Mucosa of rectum (tissue), 2 donors: ENCODE data around the gene DDX28.

Experiments
- H3K27ac ChIP-seq, 2 donors: one replicate each; pipeline ENCODE4 v1.7.0; 2013; ENCODE audit warnings: inconsistent platforms in 2 of 2, low read depth in 2 of 2, low read length in 2 of 2
- H3K27me3 ChIP-seq, 2 donors: one replicate each; pipeline ENCODE4 v1.7.0; 2013; ENCODE audit warnings: low read length in 2 of 2; ENCODE audit not compliant: control insufficient read depth in 2 of 2, insufficient read depth in 2 of 2
- H3K36me3 ChIP-seq, 2 donors: one replicate each; pipeline ENCODE4 v1.7.0; 2013; ENCODE audit warnings: low read length in 2 of 2; ENCODE audit not compliant: control insufficient read depth in 2 of 2, insufficient read depth in 2 of 2
- H3K4me1 ChIP-seq, 2 donors: one replicate each; pipeline ENCODE4 v1.7.0; 2013; ENCODE audit warnings: low read length in 2 of 2, mild to moderate bottlenecking in 1 of 2; ENCODE audit not compliant: control insufficient read depth in 2 of 2, insufficient read depth in 2 of 2
- H3K4me3 ChIP-seq, 2 donors: one replicate each; pipeline ENCODE4 v1.7.0; 2013; ENCODE audit warnings: low read length in 2 of 2
- H3K9ac ChIP-seq, 2 donors: one replicate each; pipeline ENCODE4 v1.7.0; 2013; ENCODE audit warnings: low read length in 2 of 2, low read depth in 1 of 2, mild to moderate bottlenecking in 1 of 2
- H3K9me3 ChIP-seq, 2 donors: one replicate each; pipeline ENCODE4 v1.7.0; 2013; ENCODE audit warnings: low read length in 2 of 2; ENCODE audit not compliant: control insufficient read depth in 2 of 2
- donor health status: healthy.
- donor health status: Normal muscosa, but diverticular disease.

Gene DDX28

GRCh38 chr16:68022728-68023537 lies at the start of gene DDX28, which contains the start of gene DUS2:
TSS of gene DDX28 (minus strand) at chr16:68023232. CDS start at chr16:68023202, 30 bp downstream.
TSS of gene DUS2 (plus strand) at chr16:68023284. CDS start at chr16:68038024, 14,740 bp downstream.
- Histone ChIP-seq H3K9me3 (no peaks in the 10 kb centered on the region), H3K4me3 (peak within 1 kb of the TSS; percentile 89 to 99), H3K4me1 (peaks cover 15 to 16% of the 10 kb centered on the region in 2 donors), H3K9ac (peak within 1 kb of the TSS; percentile 87 to 96), H3K36me3 (peaks cover 2 to 15% of the 10 kb centered on the region in 2 donors), H3K27me3 (no peaks in the 10 kb centered on the region), H3K27ac (peak within 1 kb of the TSS; percentile 71 to 83)

- peaks cover 21 to 48% of the 10 kb centered on the region in 2 donors for H3K36me3 ChIP-seq
- H3K9ac ChIP-seq, result no peak overlapping the region
- no peaks in the 10 kb centered on the region for H3K27me3 ChIP-seq
- H3K27ac ChIP-seq, result no peak overlapping the region
- no peak overlapping the region for H3K4me3 ChIP-seq
- H3K4me1 ChIP-seq, result peaks cover 24 to 43% of the 10 kb centered on the region in 2 donors
- H3K9me3 ChIP-seq, result no peaks in the 10 kb centered on the region
Measured at GRCh38 chr16:68072038-68072695, 49.1 kb upstream of the DDX28 start.

GRCh38 chr16:68071518-68071901 lies 48.5 kb upstream of the DDX28 start:
- H3K27ac ChIP-seq, result no peak overlapping the region
- H3K27me3 ChIP-seq, result no peaks in the 10 kb centered on the region
- peaks cover 24 to 43% of the 10 kb centered on the region in 2 donors for H3K4me1 ChIP-seq
- peaks cover 21 to 49% of the 10 kb centered on the region in 2 donors for H3K36me3 ChIP-seq
- H3K9ac ChIP-seq, result no peak overlapping the region
- no peaks in the 10 kb centered on the region for H3K9me3 ChIP-seq
- H3K4me3 ChIP-seq, result no peak overlapping the region

GRCh38 chr16:68070806-68071517 lies 47.9 kb upstream of the DDX28 start:
- no peaks in the 10 kb centered on the region for H3K27me3 ChIP-seq
- no peaks in the 10 kb centered on the region for H3K9me3 ChIP-seq
- H3K9ac ChIP-seq, result no peak overlapping the region
- H3K36me3 ChIP-seq, result peaks cover 21 to 51% of the 10 kb centered on the region in 2 donors
- H3K4me3 ChIP-seq, result no peak overlapping the region
- peaks cover 24 to 43% of the 10 kb centered on the region in 2 donors for H3K4me1 ChIP-seq
- no peak overlapping the region for H3K27ac ChIP-seq

- peaks cover 21 to 47% of the 10 kb centered on the region in 2 donors for H3K36me3 ChIP-seq
- H3K27ac ChIP-seq, result peak overlapping the region in 1 of 2 donors; percentile 52
- peak overlapping the region in 1 of 2 donors; percentile 6 for H3K9ac ChIP-seq
- no peak overlapping the region for H3K4me3 ChIP-seq
- no peaks in the 10 kb centered on the region for H3K9me3 ChIP-seq
- peaks cover 24 to 36% of the 10 kb centered on the region in 2 donors for H3K4me1 ChIP-seq
- H3K27me3 ChIP-seq, result no peaks in the 10 kb centered on the region
Measured at GRCh38 chr16:68070249-68070730, 47.3 kb upstream of the DDX28 start.

GRCh38 chr16:68069511-68070248 lies 46.6 kb upstream of the DDX28 start:
- Histone ChIP-seq H3K4me3 (no peak overlapping the region), H3K9me3 (no peaks in the 10 kb centered on the region), H3K9ac (no peak overlapping the region), H3K36me3 (peaks cover 17 to 47% of the 10 kb centered on the region in 2 donors), H3K27me3 (no peaks in the 10 kb centered on the region), H3K27ac (peak overlapping the region; percentile 17 to 52), H3K4me1 (peaks cover 24 to 35% of the 10 kb centered on the region in 2 donors)

- H3K9ac ChIP-seq, result no peak overlapping the region
- H3K36me3 ChIP-seq, result peaks cover 13 to 41% of the 10 kb centered on the region in 2 donors
- H3K27me3 ChIP-seq, result no peaks in the 10 kb centered on the region
- H3K9me3 ChIP-seq, result no peaks in the 10 kb centered on the region
- H3K4me1 ChIP-seq, result peaks cover 21 to 35% of the 10 kb centered on the region in 2 donors
- H3K27ac ChIP-seq, result peak overlapping the region in 1 of 2 donors; percentile 17
- no peak overlapping the region for H3K4me3 ChIP-seq
Measured at GRCh38 chr16:68068926-68069325, 45.9 kb upstream of the DDX28 start.

- no peak overlapping the region for H3K27ac ChIP-seq
Measured at GRCh38 chr16:68066763-68067162, 43.7 kb upstream of the DDX28 start.

GRCh38 chr16:68065716-68066305 lies 42.8 kb upstream of the DDX28 start:
- H3K27ac ChIP-seq, result no peak overlapping the region
- no peak overlapping the region for H3K9ac ChIP-seq
- peaks cover 5 to 28% of the 10 kb centered on the region in 2 donors for H3K36me3 ChIP-seq

More at GRCh38 chr16:68066763-68067162, 43.7 kb upstream of the DDX28 start:
- peaks cover 6 to 28% of the 10 kb centered on the region in 2 donors for H3K36me3 ChIP-seq
- H3K4me1 ChIP-seq, result peaks cover 16 to 26% of the 10 kb centered on the region in 2 donors
- no peak overlapping the region for H3K9ac ChIP-seq
- no peaks in the 10 kb centered on the region for H3K27me3 ChIP-seq
- H3K4me3 ChIP-seq, result no peak overlapping the region
- no peaks in the 10 kb centered on the region for H3K9me3 ChIP-seq

More at GRCh38 chr16:68065716-68066305, 42.8 kb upstream of the DDX28 start:
- Histone ChIP-seq H3K4me1 (peaks cover 16 to 26% of the 10 kb centered on the region in 2 donors), H3K9me3 (no peaks in the 10 kb centered on the region), H3K27me3 (no peaks in the 10 kb centered on the region), H3K4me3 (no peak overlapping the region)
